Caco-2 (cell line): ENCODE results near the gene TRMT2A. TPM values are rescaled to one million over a fixed set of nuclear protein-coding genes. Genes with fewer than 3 reads are reported as not detected.

Experiments
- BruUV-seq: library from RNA; stranded (reverse); fragments of 400-500 nt; replicated peaks from 2 replicates; lab custom pipeline; 2021; lab: Mats Ljungman, UMichigan
- CTCF ChIA-PET: fragments of 300-600 bp; sonication (Branson Sonifier 250); formaldehyde crosslinking; loops from one replicate; lab custom pipeline; 2022; ENCODE audit warnings: antibody characterized with exemption; lab: Charles Lee
- POLR2A ChIA-PET: fragments of 300-600 bp; sonication (Branson Sonifier 250); formaldehyde crosslinking; loops from one replicate; lab custom pipeline; 2022; ENCODE audit warnings: antibody characterized with exemption; lab: Charles Lee
- DNase-seq, 2 experiments: peaks; one replicate each; pipeline versions ENCODE4 v3.0.0 to v3.0.0-alpha.2; 2020 to 2022
- H3K27me3 ChIP-seq: replicated peaks from 2 replicates; pipeline ENCODE4 v1.6.0; 2011; ENCODE audit warnings: low read length; ENCODE audit not compliant: control insufficient read depth, insufficient read depth
- H3K36me3 ChIP-seq: 2 replicates; pipeline ENCODE4 v1.5.1; 2011; ENCODE audit warnings: low read length; ENCODE audit not compliant: control insufficient read depth, insufficient read depth
- H3K4me1 ChIP-seq: fragments of 250-450 bp; sonication (Bioruptor Pico); 2 replicates; pipeline ENCODE4 v1.5.1; 2020; ENCODE audit warnings: mild to moderate bottlenecking
- H3K4me3 ChIP-seq: 2 replicates; pipeline ENCODE4 v1.5.1; 2011; ENCODE audit warnings: low read depth, mild to moderate bottlenecking, control low read depth, low read length
- H3K9me3 ChIP-seq: fragments of 250-450 bp; sonication (Bioruptor Pico); 2 replicates; pipeline ENCODE4 v1.5.1; 2020; ENCODE audit warnings: mild to moderate bottlenecking, moderate library complexity
- H3K27ac Mint-ChIP-seq: one replicate; pipeline ENCODE4 v1.8.0; 2022; ENCODE audit warnings: mixed read lengths; ENCODE audit not compliant: unreplicated experiment
- H3K27me3 Mint-ChIP-seq: one replicate; pipeline ENCODE4 v1.8.0; 2022; ENCODE audit warnings: mixed read lengths; ENCODE audit not compliant: insufficient read depth, unreplicated experiment
- H3K36me3 Mint-ChIP-seq: one replicate; pipeline ENCODE4 v1.8.0; 2022; ENCODE audit warnings: mild to moderate bottlenecking, mixed read lengths; ENCODE audit not compliant: insufficient read depth, unreplicated experiment
- H3K4me1 Mint-ChIP-seq: one replicate; pipeline ENCODE4 v1.8.0; 2022; ENCODE audit warnings: low read depth, mixed read lengths; ENCODE audit not compliant: unreplicated experiment
- H3K4me3 Mint-ChIP-seq: one replicate; pipeline ENCODE4 v1.8.0; 2022; ENCODE audit warnings: mild to moderate bottlenecking, moderate library complexity, mixed read lengths; ENCODE audit not compliant: unreplicated experiment
- H3K9me3 Mint-ChIP-seq: one replicate; pipeline ENCODE4 v1.8.0; 2022; ENCODE audit warnings: mixed read lengths; ENCODE audit not compliant: unreplicated experiment
- intact Hi-C: fragments of 100-400 bp; cut with micrococcal nuclease; formaldehyde crosslinking; loops from one replicate; pipeline ENCODE4 v1.10.0; 2022; ENCODE audit not compliant: unreplicated experiment
- total RNA-seq: library from RNA; stranded (reverse); gene quantifications from 2 replicates; pipeline ENCODE4 v1.2.3, GENCODE V29; 2022
- TF ChIP-seq, protein P1 (sequence below), 2 experiments: fragments of 200-600 bp in 1 of 2; IDR thresholded peaks; 1 replicate in 1 of 2; 2 replicates in 1 of 2; pipeline versions ENCODE4 v1.5.1 to v1.8.0; 2011 to 2022; ENCODE audit warnings: antibody characterized with exemption in 1 of 2, control low read depth in 1 of 2, inconsistent platforms in 1 of 2, low read depth in 1 of 2, low read length in 1 of 2, mild to moderate bottlenecking in 1 of 2, moderate library complexity in 1 of 2; ENCODE audit not compliant: insufficient read depth in 1 of 2, severe bottlenecking in 1 of 2, unreplicated experiment in 1 of 2

Gene TRMT2A
- total RNA-seq, 1 experiment from 2014 or later = 41.1 TPM

DNA sequence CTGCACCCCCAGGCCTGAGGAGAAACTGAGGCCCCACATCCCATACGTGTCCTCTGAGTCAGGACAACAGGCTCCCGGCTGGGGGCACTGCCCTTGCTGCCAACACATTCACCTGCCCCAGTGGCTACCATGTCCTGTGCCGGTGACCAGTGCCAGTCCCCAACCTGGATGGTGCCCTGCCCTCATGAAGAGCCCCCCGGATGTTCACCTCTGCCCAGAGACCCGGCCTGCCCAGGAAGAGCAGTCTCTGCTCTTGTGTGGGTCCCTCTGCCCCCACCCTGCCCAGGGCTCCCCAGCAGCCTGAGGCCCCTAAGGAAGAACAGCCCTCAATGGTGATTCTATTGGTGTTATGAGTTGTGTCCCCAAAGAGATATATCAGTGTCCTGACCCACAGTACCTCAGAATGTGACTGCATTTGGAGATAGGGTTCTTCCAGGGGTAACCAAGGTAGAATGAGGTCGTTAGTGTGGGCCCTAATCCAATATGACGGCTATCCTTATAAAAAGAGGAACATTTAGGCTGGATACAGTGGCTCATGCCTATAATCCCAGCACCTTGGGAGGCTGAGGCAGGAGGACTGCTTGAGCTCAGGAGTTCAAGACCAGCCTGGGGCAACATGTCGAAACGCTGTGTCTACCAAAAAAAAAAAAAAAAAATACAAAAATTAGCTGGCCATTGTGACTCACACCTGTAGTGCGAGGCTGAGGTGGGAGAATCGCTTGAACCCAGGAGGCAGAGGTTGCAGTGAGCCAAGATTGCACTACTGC is 50.2 kb downstream of the TRMT2A start:
- no peaks in the 10 kb centered on the region for H3K9me3 ChIP-seq
- H3K27me3 Mint-ChIP-seq = no peaks in the 10 kb centered on the region
- ChIA-PET CTCF (no interaction called here), POLR2A (no interaction called here)
- H3K36me3 Mint-ChIP-seq = peaks cover 5% of the 10 kb centered on the region
- TF ChIP-seq, protein P1, sequence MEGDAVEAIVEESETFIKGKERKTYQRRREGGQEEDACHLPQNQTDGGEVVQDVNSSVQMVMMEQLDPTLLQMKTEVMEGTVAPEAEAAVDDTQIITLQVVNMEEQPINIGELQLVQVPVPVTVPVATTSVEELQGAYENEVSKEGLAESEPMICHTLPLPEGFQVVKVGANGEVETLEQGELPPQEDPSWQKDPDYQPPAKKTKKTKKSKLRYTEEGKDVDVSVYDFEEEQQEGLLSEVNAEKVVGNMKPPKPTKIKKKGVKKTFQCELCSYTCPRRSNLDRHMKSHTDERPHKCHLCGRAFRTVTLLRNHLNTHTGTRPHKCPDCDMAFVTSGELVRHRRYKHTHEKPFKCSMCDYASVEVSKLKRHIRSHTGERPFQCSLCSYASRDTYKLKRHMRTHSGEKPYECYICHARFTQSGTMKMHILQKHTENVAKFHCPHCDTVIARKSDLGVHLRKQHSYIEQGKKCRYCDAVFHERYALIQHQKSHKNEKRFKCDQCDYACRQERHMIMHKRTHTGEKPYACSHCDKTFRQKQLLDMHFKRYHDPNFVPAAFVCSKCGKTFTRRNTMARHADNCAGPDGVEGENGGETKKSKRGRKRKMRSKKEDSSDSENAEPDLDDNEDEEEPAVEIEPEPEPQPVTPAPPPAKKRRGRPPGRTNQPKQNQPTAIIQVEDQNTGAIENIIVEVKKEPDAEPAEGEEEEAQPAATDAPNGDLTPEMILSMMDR (IDR thresholded peaks at IDR 0.05; ENCODE audit: insufficient read depth in 1 of 2, low read depth in 1 of 2, low read length in 1 of 2, severe bottlenecking in 1 of 2, unreplicated experiment in 1 of 2) = no peak
- H3K9me3 Mint-ChIP-seq = no peaks in the 10 kb centered on the region
- no peak for DNase-seq
- no TSS peak for BruUV-seq
- H3K4me3 Mint-ChIP-seq = no peak overlapping the region
- intact Hi-C loops = no loop called here
- H3K4me3 ChIP-seq = no peak overlapping the region
- H3K4me1 Mint-ChIP-seq = no peaks in the 10 kb centered on the region
- no peaks in the 10 kb centered on the region for H3K4me1 ChIP-seq
- H3K27me3 ChIP-seq = no peaks in the 10 kb centered on the region
- H3K27ac Mint-ChIP-seq = no peak overlapping the region
- H3K36me3 ChIP-seq = no peaks in the 10 kb centered on the region; the same call in 1 of the 2 replicates

DNA sequence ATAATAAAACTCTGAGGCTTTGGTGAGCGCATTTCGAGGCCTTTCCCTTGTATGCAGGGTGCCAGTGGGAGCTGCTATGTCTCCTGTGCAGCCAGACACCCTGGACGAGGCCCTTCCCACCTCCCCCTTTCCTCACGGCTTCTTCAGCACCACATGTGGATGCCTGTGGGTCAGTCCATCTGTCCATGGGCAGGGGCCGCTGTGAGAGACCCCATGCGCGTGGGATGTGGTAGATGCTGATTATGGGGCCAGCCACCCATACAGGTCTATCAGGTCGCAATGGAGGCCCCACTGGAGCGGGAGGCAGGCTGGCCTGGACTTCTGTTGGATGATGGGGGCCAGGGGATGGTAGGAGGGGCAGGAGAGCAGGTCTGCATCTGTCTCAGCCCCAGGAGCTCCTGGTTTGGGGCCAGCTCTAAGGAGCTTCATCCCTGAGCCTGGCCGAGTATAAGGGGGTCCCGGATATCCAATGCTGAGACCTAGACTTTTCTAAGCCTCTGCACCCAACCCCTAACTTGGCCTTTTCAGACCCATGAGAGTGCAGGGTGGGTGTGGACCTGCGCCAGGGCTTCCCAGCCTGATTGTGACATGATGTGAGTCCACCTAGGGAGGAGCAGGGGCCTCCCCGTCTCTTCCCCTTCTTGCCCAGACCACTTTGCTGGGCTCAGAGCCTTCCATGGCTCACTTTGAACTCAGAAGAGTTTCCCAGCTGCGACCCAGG is 51.0 kb downstream of the TRMT2A start:
- POLR2A ChIA-PET = no interaction called here
- intact Hi-C loops = no loop called here
- TF ChIP-seq, protein P1 (IDR thresholded peaks at IDR 0.05; ENCODE audit: insufficient read depth in 1 of 2, low read depth in 1 of 2, low read length in 1 of 2, severe bottlenecking in 1 of 2, unreplicated experiment in 1 of 2) = no peak

DNA sequence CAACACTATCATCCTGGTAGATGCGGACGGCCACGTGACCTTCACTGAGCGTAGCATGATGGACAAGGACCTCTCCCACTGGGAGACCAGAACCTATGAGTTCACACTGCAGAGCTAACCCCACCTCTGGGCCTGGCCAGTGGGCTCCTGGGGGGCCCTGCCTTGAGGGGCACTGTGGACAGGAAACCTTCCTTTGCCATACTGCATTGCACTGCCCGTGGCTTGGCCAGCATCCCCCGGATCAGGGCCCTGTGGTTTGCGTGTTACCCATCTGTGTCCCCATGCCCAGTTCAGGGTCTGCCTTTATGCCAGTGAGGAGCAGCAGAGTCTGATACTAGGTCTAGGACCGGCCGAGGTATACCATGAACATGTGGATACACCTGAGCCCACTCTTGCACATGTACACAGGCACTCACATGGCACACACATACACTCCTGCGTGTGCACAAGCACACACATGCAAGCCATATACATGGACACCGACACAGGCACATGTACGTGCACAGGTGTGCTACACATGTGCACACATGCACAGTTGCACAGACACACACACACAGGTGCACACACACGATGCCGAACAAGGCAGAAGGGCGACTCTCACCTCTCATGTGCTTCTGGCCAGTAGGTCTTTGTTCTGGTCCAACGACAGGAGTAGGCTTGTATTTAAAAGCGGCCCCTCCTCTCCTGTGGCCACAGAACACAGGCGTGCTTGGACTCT is 52.3 kb downstream of the TRMT2A start:
- no peak for DNase-seq
- BruUV-seq = TSS peak; percentile 26
- Histone ChIP-seq H3K4me3 (no peak overlapping the region), H3K36me3 (no peaks in the 10 kb centered on the region; the same call in 1 of the 2 replicates), H3K4me1 (no peaks in the 10 kb centered on the region), H3K9me3 (no peaks in the 10 kb centered on the region), H3K27me3 (no peaks in the 10 kb centered on the region)
- CTCF ChIA-PET = no interaction called here
- H3K4me3 Mint-ChIP-seq = no peak overlapping the region
- no peak overlapping the region for H3K27ac Mint-ChIP-seq
- H3K9me3 Mint-ChIP-seq = no peaks in the 10 kb centered on the region
- POLR2A ChIA-PET = no interaction called here
- intact Hi-C loops = no loop called here
- no peaks in the 10 kb centered on the region for H3K27me3 Mint-ChIP-seq
- no peaks in the 10 kb centered on the region for H3K4me1 Mint-ChIP-seq
- H3K36me3 Mint-ChIP-seq = peaks cover 5% of the 10 kb centered on the region
- TF ChIP-seq, protein P1 (IDR thresholded peaks at IDR 0.05; ENCODE audit: insufficient read depth in 1 of 2, low read depth in 1 of 2, low read length in 1 of 2, severe bottlenecking in 1 of 2, unreplicated experiment in 1 of 2) = no peak

More for the DNA sequence above, 51.0 kb downstream of the TRMT2A start:
- BruUV-seq = no TSS peak
- Histone ChIP-seq H3K4me3 (no peak overlapping the region), H3K4me1 (no peaks in the 10 kb centered on the region), H3K36me3 (no peaks in the 10 kb centered on the region; the same call in 1 of the 2 replicates), H3K27me3 (no peaks in the 10 kb centered on the region), H3K9me3 (no peaks in the 10 kb centered on the region)
- H3K4me1 Mint-ChIP-seq = no peaks in the 10 kb centered on the region
- CTCF ChIA-PET = no interaction called here
- no peak overlapping the region for H3K4me3 Mint-ChIP-seq
- no peak for DNase-seq
- H3K9me3 Mint-ChIP-seq = no peaks in the 10 kb centered on the region
- H3K36me3 Mint-ChIP-seq = peaks cover 5% of the 10 kb centered on the region
- H3K27me3 Mint-ChIP-seq = no peaks in the 10 kb centered on the region
- no peak overlapping the region for H3K27ac Mint-ChIP-seq
